CD14-positive monocyte (primary cell): Measurements from ENCODE around the gene GZMA. TPM values are rescaled to one million over a fixed set of nuclear protein-coding genes. Genes with fewer than 3 reads are reported as not detected.

Source experiments
- DNase-seq, 3 donors: peaks; one replicate each; pipeline ENCODE4 v3.0.0-alpha.2; 2011 to 2022
- H2AFZ ChIP-seq: 2 replicates; pipeline ENCODE4 v1.6.0; 2012; ENCODE audit warnings: mild to moderate bottlenecking, low read depth, low read length, inconsistent platforms; ENCODE audit not compliant: insufficient read depth, poor library complexity, severe bottlenecking
- H3K27ac ChIP-seq, 2 donors: 1 replicate in 1 of 2; 2 replicates in 1 of 2; pipeline ENCODE4 v1.5.1; 2012 to 2013; ENCODE audit warnings: low read length in 2 of 2, control low read depth in 1 of 2, inconsistent platforms in 1 of 2, low read depth in 1 of 2, mild to moderate bottlenecking in 1 of 2
- H3K27me3 ChIP-seq, 2 donors: one replicate each; pipeline versions ENCODE4 v1.6.0 to v1.6.1; 2011 to 2013; ENCODE audit warnings: low read length in 2 of 2; ENCODE audit not compliant: control insufficient read depth in 2 of 2, insufficient read depth in 2 of 2
- H3K36me3 ChIP-seq, 2 donors: replicated peaks in 1 of 2; 1 replicate in 1 of 2; 2 replicates in 1 of 2; pipeline versions ENCODE4 v1.5.1 to v1.6.1; 2012 to 2013; ENCODE audit warnings: low read length in 2 of 2, control low read depth in 1 of 2, inconsistent platforms in 1 of 2, mild to moderate bottlenecking in 1 of 2; ENCODE audit not compliant: insufficient read depth in 2 of 2, control insufficient read depth in 1 of 2
- H3K4me1 ChIP-seq, 2 donors: 1 replicate in 1 of 2; 2 replicates in 1 of 2; pipeline versions ENCODE4 v1.5.1 to v1.6.1; 2012 to 2013; ENCODE audit warnings: low read length in 2 of 2, control low read depth in 1 of 2, inconsistent platforms in 1 of 2, mild to moderate bottlenecking in 1 of 2, moderate library complexity in 1 of 2; ENCODE audit not compliant: insufficient read depth in 2 of 2, control insufficient read depth in 1 of 2
- H3K4me2 ChIP-seq: replicated peaks from 2 replicates; pipeline ENCODE3; 2012; ENCODE audit warnings: low read length, moderate library complexity, mild to moderate bottlenecking; ENCODE audit not compliant: poor library complexity, severe bottlenecking; ENCODE audit errors: extremely low read depth
- H3K4me3 ChIP-seq, 3 experiments: fragments of 200-600 bp in 1 of 3; sonication (generic) in 1 of 3; replicated peaks in 1 of 3; 1 replicate in 2 of 3; 2 replicates in 1 of 3; pipeline ENCODE4 v1.5.1; 2011 to 2013; ENCODE audit warnings: low read length in 3 of 3, mild to moderate bottlenecking in 3 of 3, control low read depth in 2 of 3, low read depth in 2 of 3, inconsistent platforms in 1 of 3, moderate library complexity in 1 of 3
- H3K79me2 ChIP-seq: 2 replicates; pipeline ENCODE4 v1.6.0; 2012; ENCODE audit warnings: mild to moderate bottlenecking, control low read depth, inconsistent platforms, low read length, moderate library complexity; ENCODE audit not compliant: insufficient read depth
- H3K9ac ChIP-seq: 2 replicates; pipeline ENCODE4 v1.6.0; 2017; ENCODE audit warnings: low read length, mild to moderate bottlenecking; ENCODE audit not compliant: insufficient read depth, poor library complexity, severe bottlenecking
- H3K9me3 ChIP-seq, 2 donors: replicated peaks in 1 of 2; 1 replicate in 1 of 2; 2 replicates in 1 of 2; pipeline versions ENCODE4 v1.5.1 to v1.6.1; 2012 to 2013; ENCODE audit warnings: low read length in 2 of 2, control low read depth in 1 of 2; ENCODE audit not compliant: control insufficient read depth in 1 of 2, insufficient read depth in 1 of 2
- H4K20me1 ChIP-seq: 2 replicates; pipeline ENCODE4 v1.6.0; 2012; ENCODE audit warnings: mild to moderate bottlenecking, low read length, control low read depth, moderate library complexity; ENCODE audit not compliant: insufficient read depth
- H3K27ac Mint-ChIP-seq, 7 donors: one replicate each; pipeline ENCODE4 v1.8.0; 2020; ENCODE audit warnings: mild to moderate bottlenecking in 7 of 7, mixed read lengths in 7 of 7, moderate library complexity in 6 of 7, inconsistent platforms in 2 of 7
- H3K27me3 Mint-ChIP-seq, 3 donors: one replicate each; pipeline ENCODE4 v1.8.0; 2021 to 2022; ENCODE audit warnings: low read depth in 3 of 3, mild to moderate bottlenecking in 3 of 3, mixed read lengths in 3 of 3, moderate library complexity in 3 of 3, inconsistent platforms in 1 of 3
- H3K36me3 Mint-ChIP-seq, 2 donors: one replicate each; pipeline ENCODE4 v1.8.0; 2020; ENCODE audit warnings: mixed read lengths in 2 of 2, inconsistent platforms in 1 of 2, mild to moderate bottlenecking in 1 of 2
- H3K4me1 Mint-ChIP-seq: one replicate; pipeline ENCODE4 v1.8.0; 2020; ENCODE audit warnings: mild to moderate bottlenecking, mixed read lengths
- H3K4me3 Mint-ChIP-seq, 2 donors: one replicate each; pipeline ENCODE4 v1.8.0; 2020; ENCODE audit warnings: mild to moderate bottlenecking in 2 of 2, mixed read lengths in 2 of 2, moderate library complexity in 1 of 2
- H3K9me3 Mint-ChIP-seq, 7 donors: one replicate each; pipeline ENCODE4 v1.8.0; 2020 to 2022; ENCODE audit warnings: mixed read lengths in 7 of 7, mild to moderate bottlenecking in 6 of 7, moderate library complexity in 6 of 7, inconsistent platforms in 2 of 7
- WGBS: methylation state at CpG from one replicate; pipeline ENCODE4 v1.1.5; 2013; ENCODE audit warnings: missing lambda C conversion rate; ENCODE audit not compliant: insufficient coverage; 5-methylcytosine and 5-hydroxymethylcytosine counted together
- intact Hi-C, 2 donors: fragments of 100-400 bp; cut with micrococcal nuclease; formaldehyde crosslinking; loops; one replicate each; pipeline versions ENCODE4 v1.15.0 to v1.15.1; 2023
- polyA plus RNA-seq, 3 donors: library from polyadenylated mRNA; depleted of rRNA in 1 of 3; unstranded in 2 of 3; stranded (reverse) in 1 of 3; fragments of 300-500 nt in 2 of 3; fragments of >200 nt in 1 of 3; fragmentation: Illumina TruSeq in 2 of 3; gene quantifications; 1 replicate in 2 of 3; 2 replicates in 1 of 3; pipeline ENCODE4 v1.2.3, GENCODE V29; 2012 to 2021
- TF ChIP-seq, protein P1 (sequence below): fragments of 200-600 bp; IDR thresholded peaks from one replicate; pipeline ENCODE4 v1.8.0; 2022; ENCODE audit warnings: antibody characterized with exemption, mild to moderate bottlenecking

Gene GZMA
- polyA plus RNA-seq, 3 donors = 2.3 to 2.6 TPM; not detected in 1

DNA sequence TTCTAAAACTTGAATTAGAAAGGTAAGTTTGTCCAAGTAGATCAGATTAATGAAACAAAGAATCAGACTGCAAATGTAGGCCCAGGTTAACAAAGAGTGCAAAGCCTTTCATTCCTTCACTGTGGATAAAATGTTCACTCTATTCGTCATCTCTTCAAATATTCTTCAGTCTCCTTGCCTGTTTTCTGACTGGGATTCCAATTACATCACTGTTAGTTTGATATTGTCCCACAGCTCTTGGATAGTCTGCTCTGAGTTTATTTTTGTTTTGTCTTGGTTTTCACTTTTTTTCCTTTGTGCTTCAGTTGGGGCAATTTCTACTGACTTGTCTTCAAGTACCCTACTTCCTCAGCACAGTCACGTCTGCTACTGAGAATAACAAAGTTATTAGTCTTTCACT, 38.5 kb upstream of the GZMA start:
- no peak overlapping the region for H3K4me3 Mint-ChIP-seq
- Histone ChIP-seq H3K27me3 (no peaks in the 10 kb centered on the region), H3K4me1 (no peaks in the 10 kb centered on the region), H3K4me3 (no peak overlapping the region), H2AFZ (no peak overlapping the region), H3K79me2 (no peaks in the 10 kb centered on the region), H4K20me1 (no peaks in the 10 kb centered on the region), H3K36me3 (no peaks in the 10 kb centered on the region), H3K4me2 (no peak overlapping the region), H3K9ac (no peak overlapping the region), H3K27ac (no peak overlapping the region), H3K9me3 (no peaks in the 10 kb centered on the region)
- H3K27me3 Mint-ChIP-seq = peaks cover 0 to 1% (median 1%) of the 10 kb centered on the region in 3 donors
- DNase-seq = no peak
- no peaks in the 10 kb centered on the region for H3K36me3 Mint-ChIP-seq
- intact Hi-C loops = no loop called here
- WGBS = 43% methylated on average over 1 of the region's 2 CpGs
- no peak overlapping the region for H3K27ac Mint-ChIP-seq
- TF ChIP-seq, protein P1, sequence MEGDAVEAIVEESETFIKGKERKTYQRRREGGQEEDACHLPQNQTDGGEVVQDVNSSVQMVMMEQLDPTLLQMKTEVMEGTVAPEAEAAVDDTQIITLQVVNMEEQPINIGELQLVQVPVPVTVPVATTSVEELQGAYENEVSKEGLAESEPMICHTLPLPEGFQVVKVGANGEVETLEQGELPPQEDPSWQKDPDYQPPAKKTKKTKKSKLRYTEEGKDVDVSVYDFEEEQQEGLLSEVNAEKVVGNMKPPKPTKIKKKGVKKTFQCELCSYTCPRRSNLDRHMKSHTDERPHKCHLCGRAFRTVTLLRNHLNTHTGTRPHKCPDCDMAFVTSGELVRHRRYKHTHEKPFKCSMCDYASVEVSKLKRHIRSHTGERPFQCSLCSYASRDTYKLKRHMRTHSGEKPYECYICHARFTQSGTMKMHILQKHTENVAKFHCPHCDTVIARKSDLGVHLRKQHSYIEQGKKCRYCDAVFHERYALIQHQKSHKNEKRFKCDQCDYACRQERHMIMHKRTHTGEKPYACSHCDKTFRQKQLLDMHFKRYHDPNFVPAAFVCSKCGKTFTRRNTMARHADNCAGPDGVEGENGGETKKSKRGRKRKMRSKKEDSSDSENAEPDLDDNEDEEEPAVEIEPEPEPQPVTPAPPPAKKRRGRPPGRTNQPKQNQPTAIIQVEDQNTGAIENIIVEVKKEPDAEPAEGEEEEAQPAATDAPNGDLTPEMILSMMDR = no peak
- H3K9me3 Mint-ChIP-seq = peaks cover 0 to 3% (median 0%) of the 10 kb centered on the region in 7 donors
- no peaks in the 10 kb centered on the region for H3K4me1 Mint-ChIP-seq

DNA sequence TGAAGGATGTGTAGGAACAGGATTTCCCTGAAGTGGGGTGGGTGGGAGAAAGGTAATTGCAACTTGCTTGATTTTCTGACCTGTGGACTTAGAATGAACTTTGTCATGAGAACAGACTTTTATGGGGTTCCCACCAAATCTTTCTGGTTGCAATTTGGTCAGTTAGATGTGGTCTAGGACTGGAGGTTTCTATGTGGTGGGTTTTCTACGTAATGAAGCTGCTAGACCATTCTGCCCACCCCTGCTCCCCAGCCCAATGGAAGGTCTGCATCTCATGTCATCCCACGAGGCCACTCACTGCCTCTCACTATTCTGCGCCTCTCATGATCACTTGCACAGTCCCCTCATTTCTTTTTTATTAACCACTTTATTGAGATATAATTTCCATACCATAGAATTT, 37.9 kb upstream of the GZMA start:
- Histone ChIP-seq H2AFZ (no peak overlapping the region), H3K27me3 (no peaks in the 10 kb centered on the region), H3K4me3 (no peak overlapping the region), H3K27ac (no peak overlapping the region), H3K9ac (no peak overlapping the region), H3K4me2 (no peak overlapping the region), H3K36me3 (no peaks in the 10 kb centered on the region), H3K79me2 (no peaks in the 10 kb centered on the region), H3K4me1 (no peaks in the 10 kb centered on the region), H4K20me1 (no peaks in the 10 kb centered on the region), H3K9me3 (no peaks in the 10 kb centered on the region)
- no CpG with 5 or more reads among the region's 3 CpGs for WGBS
- no peak for DNase-seq
- intact Hi-C loops = no loop called here
- TF ChIP-seq, protein P1 = no peak
- Mint-ChIP-seq H3K4me3 (no peak overlapping the region), H3K4me1 (no peaks in the 10 kb centered on the region), H3K27me3 (peaks cover 1 to 3% (median 2%) of the 10 kb centered on the region in 3 donors), H3K27ac (no peak overlapping the region), H3K9me3 (peaks cover 0 to 3% (median 0%) of the 10 kb centered on the region in 7 donors), H3K36me3 (no peaks in the 10 kb centered on the region)
